ENCODE data around the gene VWA8. TPM values are rescaled to one million over a fixed set of nuclear protein-coding genes. Genes with fewer than 3 reads are reported as not detected.
"Not testable (repeated sequence)": the region's sequence is repeated elsewhere in the genome, so short reads cannot be mapped to it uniquely, and the experiment has no call there.

The VWA8 gene
- total RNA-seq, 1 donor from 2014 or later: 17.6 TPM

DNA sequence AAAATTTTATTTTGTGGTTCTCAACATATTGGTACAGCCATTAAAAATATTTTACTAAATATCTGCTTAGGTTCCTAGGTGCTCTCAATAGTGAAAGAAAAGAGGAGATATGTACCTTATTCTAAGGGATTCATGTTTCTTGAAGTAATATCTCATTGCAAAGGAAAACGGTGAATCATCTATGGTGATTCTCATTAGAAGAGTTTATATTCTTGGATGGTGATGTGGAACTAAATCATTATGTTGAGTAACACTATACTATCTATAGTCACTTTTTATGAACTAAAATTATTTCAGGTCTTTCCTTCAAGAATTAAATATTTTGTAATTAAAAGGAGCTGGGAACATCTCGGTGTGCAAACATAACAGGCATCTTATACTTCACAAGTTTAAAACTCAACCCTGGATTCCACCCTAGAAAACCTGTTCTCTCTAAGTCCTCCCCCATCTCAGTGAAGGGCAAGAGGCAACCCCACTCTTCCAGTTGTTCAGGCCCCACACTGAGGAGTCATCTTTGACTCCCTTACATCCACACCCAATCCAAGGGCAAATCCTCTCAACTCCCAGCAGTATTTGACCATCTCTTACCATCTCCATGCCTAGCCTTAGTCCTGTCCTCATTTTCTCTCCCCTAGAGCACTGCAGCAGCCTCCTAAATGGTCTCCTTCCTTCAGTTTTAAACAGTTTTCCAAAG lies 363.4 kb downstream of the VWA8 start:
- intact Hi-C loops (cut with micrococcal nuclease): no loop called here

DNA sequence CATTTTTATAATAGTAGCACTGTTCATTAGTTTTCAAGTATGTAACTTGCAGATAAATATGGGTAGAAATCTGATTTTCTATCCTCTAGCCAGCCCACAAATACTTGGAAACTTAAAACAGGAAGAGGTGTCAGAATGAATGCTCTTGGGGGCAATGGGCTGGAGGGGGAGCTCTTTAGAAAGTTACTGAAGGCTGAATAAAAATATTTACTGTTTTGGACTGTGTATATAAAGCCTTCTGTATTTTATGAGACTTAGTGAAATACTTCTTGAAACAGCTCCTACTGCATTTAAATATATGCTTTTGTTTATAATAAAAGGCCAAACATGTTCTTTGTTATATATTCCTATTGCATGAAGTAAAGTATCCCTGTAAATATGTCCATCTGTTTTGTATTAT lies 364.7 kb downstream of the VWA8 start:
- intact Hi-C loops (cut with micrococcal nuclease): no loop called here

DNA sequence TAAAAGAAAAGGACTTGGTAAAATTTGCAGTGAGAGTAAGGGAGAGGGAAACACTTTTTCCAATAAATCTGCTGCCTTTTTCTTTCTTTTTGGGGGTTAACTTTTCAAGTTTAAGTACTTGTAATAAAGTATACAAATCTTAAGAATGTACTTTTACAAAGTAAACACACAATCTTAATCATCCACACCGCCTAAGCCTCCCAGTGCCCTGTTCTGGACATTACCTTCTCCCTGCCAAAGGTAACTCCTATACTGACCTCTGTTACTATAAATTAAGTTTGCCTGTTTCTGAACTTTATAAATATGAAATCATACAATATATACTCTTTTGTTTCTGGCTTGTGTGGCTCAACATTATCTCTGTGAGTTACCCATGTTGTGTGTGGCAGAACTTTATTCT lies 365.6 kb downstream of the VWA8 start:
- intact Hi-C loops (cut with micrococcal nuclease): no loop called here

DNA sequence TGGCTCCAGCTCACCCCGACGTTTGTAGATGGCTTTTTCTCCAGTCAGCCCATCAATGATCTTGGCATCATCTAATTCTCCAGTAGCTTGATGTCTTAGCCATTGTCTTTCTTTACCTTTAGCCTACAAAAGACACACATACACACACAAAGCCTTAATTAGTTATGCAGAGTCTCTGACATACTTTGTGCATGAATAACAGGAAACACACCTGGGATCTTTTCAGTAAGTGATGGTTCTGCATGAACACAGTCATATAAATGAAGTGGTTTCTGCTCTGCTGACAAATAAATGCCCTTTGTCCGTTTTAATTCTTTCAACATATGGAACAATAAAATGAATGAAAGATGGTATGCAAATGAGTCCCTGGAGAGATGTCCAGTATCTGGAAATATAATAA lies 370.3 kb downstream of the VWA8 start:
- intact Hi-C loops (cut with micrococcal nuclease): no loop called here

DNA sequence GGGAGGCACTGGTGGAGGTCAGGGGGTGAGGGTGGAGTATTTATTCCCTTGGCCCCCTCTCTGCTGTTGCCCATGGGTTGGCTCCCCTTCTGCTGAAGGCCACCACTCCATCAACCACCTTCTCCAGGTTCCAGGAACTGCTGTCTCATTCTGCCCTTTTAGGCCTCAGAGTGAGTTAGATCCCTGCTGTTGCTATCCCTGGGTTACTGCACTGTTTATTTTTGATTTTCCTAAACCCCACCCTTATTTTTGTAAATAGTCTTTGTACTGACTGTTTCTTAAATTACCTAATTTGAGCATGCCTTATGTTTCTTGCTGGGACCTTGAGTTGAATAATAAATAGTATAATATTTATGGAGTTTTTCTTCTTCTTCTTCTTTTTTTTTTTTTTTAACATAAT lies 370.8 kb downstream of the VWA8 start:
- intact Hi-C loops (cut with micrococcal nuclease): no loop called here

DNA sequence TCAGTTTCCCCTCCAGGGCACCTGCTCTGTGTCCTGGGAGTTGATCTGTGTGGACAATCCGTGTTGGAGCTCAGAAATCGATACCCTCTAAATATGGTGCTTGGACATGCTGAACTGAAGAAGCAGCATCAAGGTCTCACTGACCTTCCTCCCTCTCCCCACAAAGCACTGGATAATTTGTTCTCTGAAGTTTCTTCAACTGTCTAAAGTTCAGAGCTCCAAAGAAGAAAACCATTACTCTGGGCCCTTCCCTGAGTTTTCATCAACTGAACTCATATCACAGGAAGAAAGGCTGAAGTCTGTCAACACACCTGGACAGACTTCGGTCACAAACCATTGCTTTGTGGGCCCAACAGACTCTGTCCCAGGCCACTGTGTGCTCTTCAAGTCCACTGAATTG lies 371.5 kb downstream of the VWA8 start:
- intact Hi-C loops (cut with micrococcal nuclease): no loop called here

DNA sequence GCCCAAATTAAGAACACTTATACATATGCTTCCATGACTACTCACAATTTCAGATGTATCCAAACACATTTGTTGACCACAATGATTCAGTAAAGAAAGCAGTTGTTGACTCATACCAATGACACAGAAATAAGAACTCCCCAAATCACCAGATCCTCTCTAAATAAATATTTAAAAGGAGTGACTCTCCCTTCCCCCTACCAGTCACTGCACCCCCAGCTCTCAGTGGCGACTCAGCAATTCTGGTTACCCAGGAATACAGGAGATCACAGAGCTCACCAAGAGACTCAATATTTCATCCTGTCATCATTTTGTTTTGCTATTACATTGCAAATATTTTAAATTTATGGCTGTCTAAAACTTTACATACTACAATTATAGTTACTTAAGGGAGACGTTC lies 372.0 kb downstream of the VWA8 start:
- intact Hi-C loops (cut with micrococcal nuclease): no loop called here

DNA sequence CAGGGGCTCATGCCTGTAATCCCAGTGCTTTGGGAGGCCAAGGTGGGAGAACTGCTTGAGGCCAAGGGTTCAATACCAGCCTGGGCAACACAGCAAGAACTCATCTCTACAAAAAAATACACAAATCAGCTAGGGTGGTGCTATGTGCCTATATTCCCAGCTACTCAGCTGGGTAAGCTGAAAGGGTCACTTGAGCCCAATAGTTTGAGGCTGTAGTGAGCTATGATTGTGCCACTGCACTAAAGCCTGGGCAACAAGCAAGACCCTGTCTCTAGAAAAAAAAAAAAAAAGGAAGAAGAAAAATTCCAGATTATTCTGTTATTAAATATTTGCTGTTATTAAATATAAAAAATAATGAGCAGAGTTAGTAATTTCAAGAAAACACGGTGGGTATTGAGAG lies 372.5 kb downstream of the VWA8 start:
- intact Hi-C loops (cut with micrococcal nuclease): no loop called here

DNA sequence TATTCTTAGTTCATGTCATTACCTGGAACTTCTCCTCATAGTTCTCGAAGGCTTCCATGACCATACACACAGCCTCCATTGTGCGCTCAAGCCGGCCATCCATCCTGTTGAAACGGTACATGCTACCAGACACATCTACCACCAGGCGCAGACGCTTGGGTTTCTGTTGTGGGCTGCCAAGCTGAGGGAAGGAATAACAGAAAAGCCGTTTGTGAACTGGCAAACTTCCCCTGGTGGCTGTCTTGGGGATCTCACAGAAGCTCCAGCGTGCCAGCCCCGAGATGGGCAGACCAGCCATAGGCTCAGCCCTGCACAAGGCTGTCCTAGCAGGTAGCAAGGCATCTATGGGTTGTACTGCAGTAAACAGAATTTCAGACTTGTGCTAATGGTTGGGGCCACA lies 373.4 kb downstream of the VWA8 start:
- intact Hi-C loops (cut with micrococcal nuclease): no loop called here

DNA sequence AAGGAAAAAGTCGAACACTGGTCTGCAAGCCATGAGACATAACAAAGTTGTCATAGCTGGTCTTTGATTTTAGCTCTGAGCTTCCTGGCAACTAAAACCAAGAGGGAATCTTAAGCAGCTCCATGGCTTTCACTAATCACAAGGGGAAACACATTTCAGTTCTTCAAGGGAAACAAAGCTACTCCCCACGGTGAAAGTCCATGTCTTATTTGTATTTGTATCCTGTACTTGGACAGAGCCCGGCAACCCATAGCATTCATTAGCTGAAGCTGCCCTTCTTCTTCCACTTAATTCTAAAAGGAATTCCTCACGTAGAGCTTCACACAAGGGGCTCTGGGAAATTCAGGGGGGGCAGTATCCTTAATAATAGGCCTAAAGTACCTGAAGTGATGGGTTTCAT lies 374.7 kb downstream of the VWA8 start:
- intact Hi-C loops (cut with micrococcal nuclease): no loop called here

DNA sequence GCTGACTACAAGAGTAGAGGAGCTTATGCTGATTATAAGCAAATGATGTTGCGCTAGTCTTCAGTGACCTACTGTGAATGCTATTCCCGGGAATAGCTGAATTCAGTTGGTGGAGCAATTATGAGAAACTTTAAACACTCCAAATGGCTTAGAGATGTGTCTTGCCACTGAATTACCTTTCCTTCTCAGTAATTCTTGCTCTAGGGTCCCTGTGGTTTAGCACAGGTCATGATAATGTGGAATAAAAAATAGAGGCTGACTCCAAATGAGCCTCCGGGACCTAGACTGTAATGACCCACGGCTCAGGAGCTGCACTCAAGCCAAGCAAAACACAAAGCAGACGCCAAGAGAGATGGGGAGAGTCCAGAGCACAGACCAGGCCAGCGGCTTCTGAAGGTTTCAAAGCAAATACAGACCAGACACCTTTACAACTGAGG lies 378.9 kb downstream of the VWA8 start:
- intact Hi-C loops (cut with micrococcal nuclease): no loop called here

DNA sequence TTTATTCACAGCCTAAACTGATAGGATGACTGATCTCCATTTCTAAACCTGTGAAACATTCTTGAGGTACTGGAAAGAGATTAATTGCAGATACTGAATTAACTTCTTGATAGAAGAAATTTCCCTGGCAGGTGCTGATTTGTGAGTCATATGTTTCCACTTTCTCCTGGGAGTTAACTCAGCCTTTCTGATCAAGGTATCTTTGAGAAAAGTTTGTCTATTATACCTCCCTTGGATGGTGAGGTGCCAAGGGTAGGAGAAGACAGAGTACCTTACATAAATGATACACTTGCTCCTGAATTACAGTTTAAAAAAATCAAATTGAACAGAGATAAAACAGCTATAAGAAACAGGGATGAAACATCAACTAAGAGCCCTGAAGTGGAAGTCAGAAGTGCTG lies 380.6 kb downstream of the VWA8 start:
- intact Hi-C loops (cut with micrococcal nuclease): no loop called here

DNA sequence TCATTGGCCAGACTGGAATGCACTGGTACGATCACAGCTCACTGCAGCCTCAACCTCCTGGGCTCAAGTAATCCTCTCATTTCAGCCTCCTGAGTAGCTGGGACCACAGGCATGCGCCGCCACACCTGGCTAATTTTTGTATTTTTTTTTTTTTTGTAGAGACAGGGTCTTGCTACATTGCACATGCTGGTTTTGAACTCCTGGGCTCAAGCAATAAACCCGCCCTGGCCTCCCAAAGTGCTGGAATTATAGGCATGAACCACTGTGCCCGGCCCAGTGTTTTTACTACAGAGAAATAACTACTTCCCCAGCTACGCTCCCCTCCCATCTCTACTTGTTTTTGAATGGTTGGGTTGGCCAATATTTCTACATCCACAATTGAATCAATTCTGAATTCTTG lies 381.0 kb downstream of the VWA8 start:
- intact Hi-C loops (cut with micrococcal nuclease): no loop called here

DNA sequence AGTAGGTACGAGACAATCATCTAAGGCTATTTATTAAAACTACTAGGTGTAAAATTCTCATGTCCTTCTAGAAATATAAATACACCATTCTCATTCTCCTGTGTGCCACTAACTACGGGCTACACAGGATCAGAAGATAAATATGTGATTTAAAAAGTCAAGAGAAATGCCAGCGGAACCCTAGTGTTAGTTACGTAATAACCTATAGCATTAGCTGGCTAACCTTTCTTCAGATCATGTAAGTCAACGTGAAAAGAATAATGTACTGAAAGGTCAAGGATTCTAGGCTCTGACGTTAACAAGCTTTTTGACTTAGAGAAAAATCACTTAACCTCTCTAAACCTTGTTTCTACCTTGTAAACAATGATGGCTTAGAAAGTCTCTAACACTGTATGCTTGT lies 381.7 kb downstream of the VWA8 start:
- intact Hi-C loops (cut with micrococcal nuclease): no loop called here

DNA sequence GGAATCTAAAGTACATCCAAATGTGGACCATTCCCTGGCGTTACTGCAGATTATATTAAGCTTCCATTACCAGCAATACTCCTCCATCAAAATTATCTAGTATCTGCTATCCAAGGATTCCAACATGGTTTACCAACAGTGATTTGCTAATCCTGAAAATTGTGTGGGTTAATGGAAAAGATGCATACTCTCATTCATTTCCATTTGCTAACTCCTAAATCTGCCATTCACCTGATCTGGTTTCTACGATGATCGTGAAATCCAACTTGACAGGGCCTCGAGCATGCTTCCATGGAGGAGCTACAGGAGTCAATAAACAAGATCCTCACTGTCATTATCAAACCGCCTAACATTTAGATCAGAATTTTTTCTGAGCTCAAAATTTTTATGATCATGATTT lies 382.5 kb downstream of the VWA8 start:
- intact Hi-C loops (cut with micrococcal nuclease): no loop called here

DNA sequence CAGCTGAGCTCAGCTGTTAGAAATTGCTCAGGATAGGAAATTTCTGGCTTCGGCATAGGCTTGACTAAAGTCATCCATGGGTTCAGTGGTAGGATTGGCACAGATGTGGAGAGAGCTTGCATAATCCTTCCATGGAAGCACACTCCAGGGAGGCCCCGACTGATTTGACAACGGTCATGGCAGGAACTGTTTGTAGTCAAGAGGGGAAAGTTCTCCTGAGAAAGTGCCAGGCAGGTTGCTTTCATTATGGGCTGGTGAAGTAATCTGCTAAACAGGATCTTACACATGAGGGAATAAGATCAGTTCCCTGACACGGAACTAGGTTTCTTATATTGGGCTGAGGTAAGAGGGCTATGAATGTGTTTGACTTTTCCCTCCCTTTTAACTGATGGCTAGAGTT lies 383.5 kb downstream of the VWA8 start:
- intact Hi-C loops (cut with micrococcal nuclease): no loop called here

DNA sequence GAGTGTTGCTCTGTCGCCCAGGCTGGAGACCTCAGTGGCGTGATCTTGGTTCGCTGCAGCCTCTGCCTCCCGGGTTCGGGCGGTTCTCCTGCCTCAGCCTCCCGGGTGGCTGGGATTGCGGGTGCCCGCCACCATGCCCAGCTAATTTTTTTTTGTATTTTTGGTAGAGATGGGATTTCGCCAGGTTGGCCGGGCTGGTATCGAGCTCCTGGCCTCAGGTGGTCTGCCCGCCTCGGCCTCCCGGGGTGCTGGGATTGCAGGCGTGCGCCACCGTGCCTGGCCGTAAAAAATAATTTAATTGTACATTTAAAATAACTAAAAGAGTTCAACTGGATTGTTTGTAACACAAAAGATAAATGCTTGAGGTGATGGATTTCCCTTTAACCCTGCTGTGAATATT lies 387.3 kb downstream of the VWA8 start:
- intact Hi-C loops (cut with micrococcal nuclease): not testable (repeated sequence)

DNA sequence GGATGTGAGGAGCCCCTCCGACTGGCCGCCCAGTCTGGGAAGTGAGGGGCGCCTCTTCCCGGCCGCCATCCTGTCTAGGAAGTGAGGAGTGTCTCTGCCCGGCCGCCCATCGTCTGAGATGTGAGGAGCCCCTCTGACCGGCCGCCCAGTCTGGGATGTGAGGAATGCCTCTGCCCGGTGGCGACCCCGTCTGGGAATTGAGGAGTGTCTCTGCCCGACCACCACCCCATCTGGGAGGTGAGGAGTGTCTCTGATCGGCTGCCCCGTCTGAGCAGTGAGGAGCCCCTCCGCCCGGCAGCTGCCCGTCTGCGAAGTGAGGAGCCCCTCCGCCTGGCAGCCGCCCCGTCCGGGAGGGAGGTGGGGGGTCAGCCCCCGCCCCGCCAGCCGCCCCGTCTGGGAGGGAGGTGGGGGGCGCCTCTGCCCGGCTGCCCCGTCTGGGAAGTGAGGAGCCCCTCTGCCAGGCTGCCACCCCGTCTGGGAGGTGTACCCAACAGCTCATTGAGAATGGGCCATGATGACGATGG lies 389.0 kb downstream of the VWA8 start:
- intact Hi-C loops (cut with micrococcal nuclease): not testable (repeated sequence)

DNA sequence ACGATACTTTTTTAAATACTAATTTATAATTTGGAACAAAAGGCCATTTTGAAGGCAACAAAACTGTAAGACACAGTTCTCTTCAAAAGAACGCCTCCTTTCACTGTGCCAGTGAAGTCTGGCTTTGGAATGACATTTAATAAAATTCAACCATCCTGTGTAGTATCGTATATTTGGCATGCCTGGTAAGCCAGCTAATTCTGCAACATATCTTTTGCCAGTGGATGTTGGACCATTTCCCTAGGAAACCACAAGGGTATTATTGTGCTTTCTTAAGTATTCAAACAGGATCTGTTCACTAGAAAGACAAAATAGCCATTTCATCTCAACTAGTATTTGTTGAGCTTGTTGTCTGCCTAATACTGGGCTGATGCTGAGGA lies 391.9 kb downstream of the VWA8 start:
- intact Hi-C loops (cut with micrococcal nuclease): no loop called here

DNA sequence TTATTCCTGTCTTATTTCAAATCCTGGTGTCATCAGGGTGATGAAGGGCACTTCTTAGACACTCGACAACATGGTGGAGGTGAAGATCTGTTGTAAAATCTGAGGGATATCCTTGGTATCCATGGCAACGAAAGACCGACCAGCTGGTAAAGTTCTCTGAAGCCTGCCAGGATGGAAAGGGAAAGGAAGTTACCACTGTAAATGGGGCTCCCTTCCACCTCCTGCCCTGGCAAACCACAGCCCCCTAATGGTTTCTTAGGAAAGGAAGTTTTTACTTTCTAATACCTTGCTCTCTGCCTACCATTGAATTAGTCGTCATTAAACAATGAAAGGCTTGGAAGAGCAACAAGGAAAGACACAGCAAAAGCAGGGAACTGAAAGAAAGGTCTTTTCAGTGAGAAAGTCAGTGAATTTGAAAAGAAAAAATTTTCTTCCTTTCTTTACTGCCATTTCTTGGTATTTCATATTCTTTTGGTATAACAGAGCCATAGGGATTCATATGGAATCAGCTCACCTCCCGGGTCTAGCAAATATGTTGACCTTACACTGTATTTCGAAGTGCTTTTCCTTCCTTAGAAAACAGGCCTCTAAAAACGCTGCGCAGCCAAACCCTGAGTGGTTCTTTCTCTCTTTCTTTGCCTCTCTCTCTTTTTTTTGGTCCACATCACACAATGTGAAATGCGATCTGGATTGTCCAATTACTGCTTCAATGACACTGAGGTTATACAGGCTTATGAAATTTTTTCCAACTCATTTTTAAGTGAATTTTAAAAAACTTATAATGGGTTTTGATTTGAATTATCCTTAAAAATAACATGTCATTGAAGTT lies 392.6 kb downstream of the VWA8 start:
- intact Hi-C loops (cut with micrococcal nuclease): no loop called here

DNA sequence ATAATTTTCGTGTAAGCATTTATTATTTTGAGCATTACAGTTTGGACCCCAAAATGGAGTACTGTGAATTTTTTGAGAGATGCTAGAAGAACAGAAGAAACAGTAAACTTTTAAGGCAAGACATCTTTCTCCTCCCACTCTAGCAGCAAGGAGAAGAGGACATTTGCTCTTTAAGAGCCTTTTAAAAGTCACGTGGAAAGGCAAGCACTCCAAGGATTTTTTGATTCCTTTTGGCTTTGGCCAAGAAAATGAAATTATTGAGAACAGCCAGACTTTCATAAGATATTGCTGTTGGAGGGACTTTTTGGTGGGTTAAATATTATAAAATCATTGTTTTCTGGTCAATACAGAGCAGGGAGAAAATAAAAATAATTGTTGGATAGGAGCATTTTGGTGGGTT lies 393.5 kb downstream of the VWA8 start:
- intact Hi-C loops (cut with micrococcal nuclease): no loop called here

DNA sequence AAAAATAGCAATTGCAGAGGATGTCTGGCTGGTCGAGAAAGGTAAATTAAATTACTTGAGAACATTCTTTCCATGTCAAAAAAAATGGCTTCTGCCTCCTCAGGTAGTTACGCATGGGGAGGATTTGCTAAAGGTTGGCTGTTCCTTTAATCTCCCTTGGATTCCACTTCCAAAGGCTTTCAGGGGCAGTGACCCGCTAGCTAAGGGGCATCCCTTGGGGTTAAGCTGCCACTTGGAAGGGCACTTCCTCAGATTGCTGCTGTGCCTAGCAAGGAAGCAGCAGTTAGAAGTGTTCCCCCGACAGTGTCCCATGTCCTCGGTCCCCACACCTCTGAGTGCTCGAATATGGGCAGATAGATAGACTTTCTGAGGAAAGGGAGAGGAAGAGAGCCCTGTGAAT lies 395.1 kb downstream of the VWA8 start:
- intact Hi-C loops (cut with micrococcal nuclease): no loop called here

DNA sequence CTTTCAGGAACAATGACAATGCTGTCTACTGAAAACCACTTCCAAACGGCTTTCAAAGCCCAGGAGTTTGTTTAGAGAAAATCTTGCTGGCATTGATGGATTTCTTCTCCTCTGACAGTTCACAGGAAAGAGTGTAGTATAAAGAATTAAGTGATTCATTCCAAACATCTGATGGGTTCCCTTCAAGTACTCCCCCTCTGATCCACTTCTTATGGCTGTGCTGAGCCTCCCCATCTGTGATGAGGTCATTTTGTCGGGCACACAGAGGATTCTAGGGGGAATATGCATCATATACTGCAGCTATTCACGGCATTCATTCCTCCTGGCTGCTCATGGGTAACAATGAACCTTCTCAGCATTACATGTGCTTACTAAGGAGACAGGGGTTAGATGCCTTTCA lies 395.7 kb downstream of the VWA8 start:
- intact Hi-C loops (cut with micrococcal nuclease): no loop called here
